HG03280 (cell line): Measurements from ENCODE around the gene TNNI3.
"Not testable (repeated sequence)": the region's sequence is repeated elsewhere in the genome, so short reads cannot be mapped to it uniquely, and the experiment has no call there.

Source experiments
- ATAC-seq: cut with Tn5 transposase; IDR thresholded peaks from one replicate; pipeline ENCODE4 v1.9.1; 2021; ENCODE audit warnings: mild to moderate bottlenecking, moderate library complexity; ENCODE audit not compliant: unreplicated experiment

TNNI3 gene

DNA sequence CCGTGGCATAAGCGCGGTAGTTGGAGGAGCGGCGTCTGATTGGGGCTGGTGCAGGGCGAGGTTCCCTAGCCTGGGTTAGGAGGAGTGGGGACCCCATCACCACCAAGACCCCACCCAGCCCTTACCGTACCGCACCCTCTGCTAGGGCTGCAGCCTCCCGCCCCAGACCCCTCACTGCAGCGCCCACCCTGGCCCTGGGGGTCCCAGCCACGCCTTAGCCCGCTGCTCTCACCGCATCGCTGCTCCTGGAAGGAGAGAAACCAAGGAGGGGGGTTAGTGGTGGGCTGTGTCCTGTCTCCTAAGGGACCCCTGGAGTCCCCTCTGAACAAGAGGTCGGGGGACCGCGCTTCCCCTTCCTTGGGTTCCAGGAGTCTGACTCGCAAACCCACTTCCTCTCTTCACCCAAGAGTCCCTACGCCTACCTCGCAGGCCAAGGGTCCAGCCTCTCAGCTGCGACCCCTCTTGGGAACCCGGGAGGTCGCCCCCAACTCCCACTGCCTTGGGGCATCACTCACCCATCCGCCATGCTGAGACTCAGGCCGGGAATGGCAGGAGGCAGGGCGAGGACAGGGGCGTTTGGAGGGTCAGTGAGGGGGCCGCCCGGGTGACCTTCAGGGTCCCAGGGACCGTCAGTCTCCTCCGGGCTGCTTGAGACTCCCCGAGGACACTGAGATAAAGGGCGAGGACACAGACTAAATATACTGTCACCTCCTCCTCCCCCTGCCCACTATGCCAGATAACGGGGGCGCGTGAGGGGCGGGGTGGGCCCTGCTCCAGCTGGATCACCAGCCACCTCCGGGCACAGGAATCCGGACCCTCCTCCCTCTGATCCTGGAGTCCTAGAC, at the start of gene TNNI3:
Gene TNNI3 (minus strand): TSS at position 669 of the 845 bp plus-strand sequence. CDS start 143 bp downstream, at position 526.
- no peak for ATAC-seq

DNA sequence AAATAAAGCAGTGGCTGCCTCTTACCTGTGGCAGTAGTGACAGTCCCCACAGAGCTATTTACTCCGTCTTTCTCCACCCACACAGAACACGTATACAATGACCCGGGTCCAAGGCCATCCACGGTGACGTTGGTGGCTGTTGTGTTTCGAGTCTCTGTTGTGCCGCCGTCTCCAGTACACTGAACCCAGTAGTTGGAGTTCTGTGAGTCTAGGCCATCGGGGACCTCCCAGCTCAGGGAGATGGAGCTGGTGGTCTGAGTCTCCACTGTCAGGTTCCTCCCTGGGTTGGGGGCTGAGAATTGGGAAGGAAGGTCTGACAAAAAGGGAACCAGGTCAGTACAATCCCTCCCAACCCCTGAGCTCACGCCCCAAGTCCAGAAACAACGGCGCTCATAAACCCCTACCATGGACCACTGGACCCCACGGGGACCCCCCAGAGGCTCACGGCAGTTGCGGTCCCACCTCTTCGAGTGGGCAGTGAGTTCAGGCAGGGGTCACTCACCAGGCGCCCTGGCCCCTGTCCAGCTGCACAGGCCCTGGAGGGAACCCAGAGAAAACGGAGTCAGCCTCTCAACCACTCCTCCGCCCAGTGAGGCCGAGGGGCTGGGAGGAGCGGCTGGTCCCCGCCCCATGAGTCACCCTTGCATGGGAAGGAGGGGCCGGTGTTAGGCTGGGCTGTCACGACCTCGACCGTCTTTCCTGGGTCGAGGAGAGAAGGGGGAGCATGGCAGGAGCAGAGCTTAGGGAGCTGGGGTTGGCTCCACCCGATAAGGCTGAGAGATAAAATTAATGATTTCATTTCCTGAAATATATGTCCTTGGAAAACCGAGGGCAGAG, 49.4 kb upstream of the TNNI3 start:
- ATAC-seq: no peak

DNA sequence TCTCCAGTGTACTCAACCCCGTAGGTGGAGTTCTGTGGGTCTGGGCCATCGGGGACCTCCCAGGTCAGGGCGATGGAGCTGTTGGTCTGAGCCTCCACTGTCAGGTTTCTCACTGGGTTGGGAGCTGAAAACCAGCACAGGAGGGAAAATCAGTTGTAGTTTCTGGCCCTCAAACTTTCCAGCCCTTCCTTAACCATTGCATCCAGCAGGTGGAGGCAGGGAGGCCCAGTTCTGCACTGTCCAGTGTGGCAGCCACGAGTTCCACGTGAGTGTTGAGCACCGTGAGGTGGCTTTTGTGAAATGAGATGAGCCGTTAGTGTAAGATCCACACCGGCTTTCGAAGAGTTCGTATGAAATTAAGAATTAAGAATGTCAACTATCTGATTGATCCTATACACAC, 44.7 kb upstream of the TNNI3 start:
- ATAC-seq: not testable (repeated sequence)

DNA sequence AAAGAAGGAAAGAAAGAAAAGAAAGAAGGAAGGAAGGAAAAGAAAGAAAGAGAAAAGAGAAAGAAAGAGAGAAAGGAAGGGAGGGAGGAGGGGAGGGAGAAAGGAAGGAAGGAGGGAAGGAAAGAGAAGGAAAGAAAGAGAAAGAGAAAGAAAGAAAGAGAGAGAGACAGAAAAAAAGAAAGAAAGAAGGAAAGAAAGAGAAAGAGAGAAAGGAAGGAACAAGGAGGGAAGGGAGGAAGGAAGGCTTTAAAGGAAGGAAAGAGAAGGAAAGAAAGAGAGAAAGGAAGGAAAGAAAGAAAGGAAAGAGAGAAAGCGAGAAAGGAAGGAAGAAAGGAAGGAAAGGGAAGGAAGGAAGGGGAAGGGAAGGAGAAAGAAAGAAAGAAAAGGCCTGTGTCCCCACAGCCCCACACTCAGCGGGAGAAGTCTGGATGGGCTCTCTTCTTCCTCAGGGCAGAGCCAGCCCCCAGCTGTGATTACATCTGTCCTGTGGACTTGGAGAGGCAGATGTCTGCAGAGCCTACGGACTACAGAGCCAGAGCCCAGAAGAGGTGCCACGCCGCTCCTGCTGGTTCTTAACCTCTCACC, 42.2 kb upstream of the TNNI3 start:
- no peak for ATAC-seq

DNA sequence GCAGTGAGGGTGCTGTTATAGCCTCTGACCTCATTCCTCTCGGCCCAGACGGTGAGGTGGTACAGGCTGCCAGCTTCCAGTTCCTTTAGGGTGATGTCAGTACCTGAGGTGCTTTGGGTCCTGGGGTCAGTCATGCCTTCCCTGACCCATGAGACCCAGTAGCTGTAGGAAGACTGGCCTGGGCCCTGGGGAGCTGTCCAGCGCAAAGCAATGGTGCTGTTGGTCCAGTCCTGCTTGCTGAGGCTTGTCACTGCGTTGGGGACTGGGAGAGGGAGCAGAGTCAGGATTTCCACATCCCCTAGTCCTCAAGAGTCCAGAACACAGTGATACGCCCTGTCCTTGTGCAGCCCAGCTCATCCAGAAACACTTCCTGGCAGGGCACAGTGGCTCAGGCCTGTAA, 41.1 kb upstream of the TNNI3 start:
- no peak for ATAC-seq

DNA sequence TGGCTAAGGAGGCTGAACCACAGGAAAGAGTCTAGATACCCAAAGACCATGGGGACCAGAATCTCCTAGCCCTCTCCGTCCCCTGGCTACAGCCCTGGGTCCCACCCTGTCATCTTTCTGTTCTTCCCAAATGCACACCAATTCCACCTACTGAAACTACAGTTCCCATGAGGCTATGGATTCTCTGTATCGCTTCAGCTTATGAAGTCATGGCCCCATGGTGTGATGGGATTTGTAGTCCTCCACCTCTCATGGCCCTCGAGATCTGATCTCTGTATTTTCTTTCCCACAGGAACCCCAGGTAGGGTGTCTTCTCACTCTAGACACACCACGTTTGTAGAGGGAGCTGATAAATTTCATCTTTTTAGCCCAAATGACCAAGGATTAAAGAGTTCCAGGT, 40.0 kb upstream of the TNNI3 start:
- ATAC-seq: no peak

DNA sequence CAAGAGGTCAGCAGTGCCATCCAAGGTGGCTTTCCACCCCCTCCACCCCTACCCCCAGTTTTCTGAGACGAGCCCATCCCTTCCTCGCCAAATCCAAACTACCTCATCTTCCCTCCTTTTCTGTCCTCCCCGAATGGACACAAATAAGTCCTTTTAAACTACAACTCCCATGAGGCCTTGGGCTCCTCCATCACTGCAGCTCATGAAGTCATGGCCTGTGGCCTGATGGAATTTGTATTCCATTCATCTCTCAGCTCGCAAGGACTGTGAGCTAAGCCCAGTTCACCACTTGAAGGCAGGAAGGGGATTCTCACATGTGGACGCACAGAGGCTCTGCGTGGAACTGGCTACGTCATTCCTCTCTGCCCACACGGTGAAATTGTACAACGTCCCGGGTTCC, 39.3 kb upstream of the TNNI3 start:
- no peak for ATAC-seq

DNA sequence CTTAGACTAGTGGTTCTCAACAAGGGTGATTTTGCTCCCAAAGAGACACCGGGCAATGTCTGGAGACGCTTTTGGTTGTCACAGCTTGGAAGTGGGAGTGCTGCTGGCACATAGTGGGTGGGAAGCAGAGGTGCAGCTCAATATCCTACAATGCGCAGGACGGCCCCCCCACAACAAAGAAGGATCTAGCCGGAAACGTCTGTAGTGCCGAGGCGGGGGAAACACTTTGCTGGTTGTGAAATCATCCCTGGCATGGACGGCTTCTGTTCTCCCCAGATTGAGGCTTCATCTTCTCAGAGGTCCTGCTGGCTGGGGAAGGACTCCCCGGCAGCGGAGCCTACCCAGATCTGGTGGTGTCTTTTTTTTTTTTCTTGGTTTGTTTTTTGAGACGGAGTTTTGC, 35.9 kb upstream of the TNNI3 start:
- no peak for ATAC-seq

DNA sequence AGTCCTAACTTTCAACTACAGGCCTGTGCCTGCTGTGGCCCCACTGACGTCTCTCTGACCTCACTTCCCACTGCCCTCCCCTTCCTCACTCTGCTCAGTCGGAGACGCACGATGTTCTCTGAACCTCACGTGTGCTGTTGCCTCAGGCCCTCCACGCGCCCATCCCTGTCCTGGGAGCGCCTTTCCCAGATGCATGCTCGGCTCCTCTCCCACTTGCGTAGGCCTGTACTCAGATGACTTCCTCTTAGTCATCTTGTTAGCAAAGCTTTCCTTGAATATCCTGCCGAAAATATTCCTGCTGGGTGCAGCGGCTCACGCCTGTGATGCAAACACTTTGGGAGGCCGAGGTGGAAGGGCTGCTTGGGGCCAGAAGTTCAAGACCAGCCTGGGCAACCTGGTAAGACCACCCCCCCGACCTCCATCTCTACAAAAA, 31.9 kb upstream of the TNNI3 start:
- no peak for ATAC-seq

DNA sequence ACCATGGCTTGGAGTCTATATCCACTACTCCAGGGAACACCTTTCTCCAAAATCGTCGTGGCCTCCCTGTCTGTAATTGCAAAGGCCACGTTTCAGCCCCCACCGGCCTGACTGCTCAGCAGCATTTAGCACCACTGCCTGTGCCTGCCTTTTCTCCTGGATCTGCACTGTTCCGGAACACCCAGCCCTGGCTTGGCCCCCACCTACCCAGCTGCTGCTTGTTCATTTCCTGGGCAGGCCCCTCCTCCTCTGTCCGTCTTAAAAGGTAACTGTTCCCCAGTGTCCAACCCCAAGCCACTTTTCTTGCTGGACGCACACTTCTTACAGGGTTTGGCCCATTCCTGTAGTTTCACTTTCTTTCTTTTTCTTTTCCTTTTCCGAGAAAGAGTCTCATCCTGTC, 31.1 kb upstream of the TNNI3 start:
- ATAC-seq: no peak

DNA sequence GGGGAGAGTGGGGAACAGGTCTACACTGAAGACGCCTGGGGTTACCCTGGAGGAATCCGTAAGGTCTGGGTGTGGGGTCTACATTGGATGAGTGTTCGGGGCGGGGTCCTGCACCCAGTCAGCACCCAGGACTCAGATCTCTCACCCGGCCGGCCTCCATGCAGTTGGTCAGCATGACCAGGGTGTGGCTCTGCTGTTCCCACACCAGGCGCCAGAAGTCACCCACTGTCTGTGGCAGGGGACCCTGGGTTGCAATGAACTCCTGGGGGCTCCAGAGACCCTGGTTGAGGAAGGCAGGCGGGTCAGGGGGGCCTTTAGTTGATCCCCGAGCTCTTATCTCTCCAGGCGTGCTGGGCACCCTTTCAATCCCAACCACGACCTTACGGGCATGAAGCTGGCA, 28.5 kb upstream of the TNNI3 start:
- ATAC-seq: no peak

DNA sequence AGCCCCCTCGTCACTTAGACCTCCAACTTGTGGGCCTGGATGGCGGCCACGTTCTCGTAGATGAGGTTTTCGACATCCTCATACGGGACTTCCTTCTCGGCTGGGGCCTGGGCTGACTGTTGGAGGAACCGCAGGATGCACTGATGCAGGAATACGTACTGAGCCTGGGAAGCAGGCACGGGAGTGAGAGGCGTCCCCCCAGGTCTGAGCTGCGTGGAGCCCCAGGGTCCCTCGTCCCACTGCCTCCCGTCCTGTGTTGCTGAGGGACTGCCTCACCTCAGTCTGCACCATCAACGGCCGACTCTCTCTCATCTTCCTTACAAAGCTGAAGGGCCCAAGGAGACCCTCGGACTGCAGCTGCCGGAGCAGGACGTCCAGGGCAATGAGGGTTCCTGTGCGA, 24.2 kb upstream of the TNNI3 start:
- no peak for ATAC-seq

DNA sequence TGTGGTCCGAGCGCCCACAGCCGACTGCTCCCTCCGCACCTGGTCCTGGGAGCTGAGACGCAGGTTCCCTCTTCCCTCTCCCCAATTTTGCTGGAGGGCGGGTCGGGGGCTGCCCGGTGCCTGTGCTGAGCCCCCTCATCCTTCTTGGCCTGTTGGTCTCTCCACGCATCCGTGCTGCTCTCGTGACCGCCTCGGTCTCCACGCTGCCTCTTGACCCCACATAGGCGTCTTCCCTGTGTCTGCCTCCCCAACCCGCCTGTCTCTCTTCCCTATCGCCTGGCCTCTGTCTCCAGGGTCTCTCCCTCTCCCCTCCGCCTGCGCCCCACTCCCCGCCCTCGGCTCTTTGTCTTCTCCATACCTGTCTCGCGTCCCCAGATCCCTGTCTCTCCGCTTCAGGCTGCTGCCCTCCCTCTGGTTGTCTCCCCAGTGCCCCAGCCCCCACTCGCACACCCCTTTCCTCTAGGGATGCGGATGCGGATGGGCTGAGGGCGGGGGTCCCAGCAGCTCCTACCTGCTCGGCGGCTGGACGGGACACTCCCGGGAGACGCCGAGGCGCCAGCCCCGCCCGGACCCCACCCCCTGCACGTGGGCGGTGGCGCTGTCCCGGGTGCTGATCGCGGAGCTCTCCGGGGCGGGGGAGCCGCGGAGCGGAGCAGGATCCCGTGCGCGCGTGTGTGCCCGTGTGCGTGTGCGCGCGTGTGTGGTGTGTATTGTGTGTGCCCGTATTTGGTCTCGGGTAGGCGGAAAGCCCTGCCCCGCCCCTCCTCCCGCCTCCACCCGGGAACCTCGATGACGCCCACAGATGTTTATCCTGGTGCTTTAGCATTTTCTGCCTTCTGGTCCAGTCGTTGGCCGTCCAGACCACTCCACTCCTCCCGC, 22.3 kb upstream of the TNNI3 start, which contains the start of gene SYT5:
Gene SYT5 (minus strand): TSS at position 684 of the 879 bp plus-strand sequence. CDS start 1,248 bp downstream, outside the sequence.
- peak; percentile 43 for ATAC-seq

DNA sequence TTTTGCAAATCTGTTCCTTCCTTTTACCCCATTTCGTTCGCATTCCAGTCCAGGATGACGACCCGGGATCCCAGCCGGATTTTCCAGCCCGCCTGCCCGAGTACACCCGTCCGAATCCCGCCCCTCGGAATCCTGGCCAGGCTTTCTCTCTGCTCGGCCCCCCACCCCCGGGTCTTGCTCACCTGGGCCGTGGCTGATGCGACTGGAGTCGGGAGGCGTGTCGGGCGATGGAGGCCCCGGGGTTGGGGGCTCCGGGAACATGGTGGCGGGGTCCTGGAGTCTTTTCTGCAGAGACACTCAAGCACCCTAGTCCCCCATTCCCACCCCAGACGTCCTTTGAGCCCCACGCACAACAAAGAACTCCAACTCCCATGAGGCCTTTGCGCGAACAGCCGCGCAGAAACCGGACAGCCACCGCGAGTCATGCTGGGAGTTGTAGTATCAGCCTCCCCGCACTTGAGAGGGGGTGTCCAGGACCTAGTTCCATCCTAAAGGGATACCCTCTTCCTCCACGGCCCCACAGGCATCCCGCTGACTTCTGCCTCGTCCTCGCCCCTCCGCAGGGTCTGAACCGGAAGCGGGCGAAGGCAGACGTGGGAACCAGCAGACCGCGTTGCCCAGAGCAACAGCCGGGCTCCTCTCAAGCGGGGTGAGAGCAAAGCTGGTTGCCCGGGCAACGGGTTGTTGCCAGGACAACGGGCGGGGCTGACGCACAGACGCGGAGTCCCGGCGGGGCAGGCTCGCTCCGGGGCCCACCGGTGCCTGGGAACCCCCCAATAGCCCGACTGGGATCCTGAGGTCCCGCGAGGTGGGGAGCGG, 21.5 kb upstream of the TNNI3 start:
- ATAC-seq: peak; percentile 79

DNA sequence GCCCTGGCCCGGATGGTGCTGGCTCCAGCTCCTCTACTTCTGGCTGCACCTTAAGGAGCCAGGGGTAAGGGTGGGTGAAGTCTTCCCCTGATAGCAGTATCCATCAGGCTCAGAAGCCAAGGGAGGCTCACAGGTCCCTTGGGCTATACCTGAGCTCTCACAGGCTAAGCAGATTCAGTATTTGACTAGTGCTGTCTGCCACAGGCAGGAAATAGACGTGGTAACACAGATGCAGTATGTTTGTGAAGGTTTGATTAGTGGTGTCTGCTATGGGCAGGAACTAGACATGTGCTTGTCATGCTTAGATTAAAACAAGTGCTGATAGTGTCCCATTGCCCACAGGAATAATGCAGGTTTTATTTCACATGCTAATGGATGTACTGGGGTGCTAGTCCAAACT, 18.5 kb upstream of the TNNI3 start:
- ATAC-seq: no peak

DNA sequence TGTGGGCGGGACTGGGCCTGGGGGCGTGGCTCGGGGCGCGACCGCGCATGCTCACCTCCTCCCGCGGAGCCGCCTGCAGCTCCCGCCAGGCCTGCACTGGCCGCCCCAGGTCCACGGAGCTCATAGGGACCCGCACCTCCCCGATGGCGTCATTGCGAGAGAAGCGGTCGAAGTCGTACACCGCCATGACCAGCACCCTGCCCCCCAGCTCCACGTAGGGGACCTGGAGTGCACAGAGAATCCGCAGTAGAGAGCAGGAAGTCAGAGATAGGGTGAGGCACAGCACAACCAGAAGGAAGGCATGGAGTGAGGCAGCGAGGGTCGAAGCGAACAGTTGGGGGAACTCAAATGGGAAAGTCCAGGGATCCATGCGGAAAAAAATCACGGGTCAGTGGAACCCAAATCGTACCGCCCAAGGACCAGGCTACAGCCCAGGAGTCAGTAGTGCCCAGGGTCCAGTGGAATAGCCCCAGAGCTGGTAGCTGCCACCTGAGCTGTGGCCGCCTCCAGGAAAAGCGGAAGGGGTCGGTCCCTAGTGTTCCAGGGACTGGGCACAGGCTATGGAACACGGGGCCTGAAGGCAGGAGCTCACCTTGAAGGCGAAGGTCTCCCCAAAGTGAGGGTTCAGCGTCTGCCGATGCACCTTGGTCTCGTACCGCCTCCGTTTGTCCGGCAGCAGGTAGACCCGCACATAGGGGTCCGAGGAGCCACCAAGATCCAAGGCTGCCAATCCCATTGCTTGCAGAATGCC, 17.8 kb upstream of the TNNI3 start:
- no peak for ATAC-seq

DNA sequence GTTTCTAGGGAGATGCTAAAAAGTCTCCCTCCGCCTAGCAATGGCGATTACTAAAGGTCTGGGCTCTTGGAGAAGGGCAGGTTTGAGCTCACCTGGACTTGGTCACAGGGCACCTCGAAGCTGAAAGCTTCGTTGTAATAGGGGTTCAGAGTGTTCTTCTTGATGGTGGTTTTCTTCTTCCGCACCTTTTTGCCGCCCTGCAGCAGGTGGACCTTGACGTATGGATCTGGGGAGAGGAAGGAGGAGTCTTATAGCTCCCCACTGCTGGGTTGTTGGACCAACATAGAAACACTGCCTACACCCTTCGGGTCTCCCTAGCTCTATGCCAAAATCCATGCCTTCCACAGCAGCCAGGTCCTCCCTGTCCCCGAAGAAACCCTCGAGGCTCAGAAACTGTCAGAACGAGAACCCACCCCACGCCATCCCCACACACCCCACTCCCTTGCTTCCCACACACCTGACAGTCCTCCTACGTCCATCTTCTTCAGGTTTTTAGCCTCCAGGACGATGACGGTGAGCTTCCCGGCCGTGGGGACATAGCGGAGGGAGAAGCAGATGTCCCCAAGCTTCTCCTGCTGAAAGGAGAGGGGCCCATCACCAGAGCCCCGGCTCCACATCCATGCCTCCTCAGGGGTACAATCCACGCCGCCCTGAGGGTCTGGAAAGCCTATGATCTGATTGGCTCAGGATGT, 17.0 kb upstream of the TNNI3 start:
- no peak for ATAC-seq

DNA sequence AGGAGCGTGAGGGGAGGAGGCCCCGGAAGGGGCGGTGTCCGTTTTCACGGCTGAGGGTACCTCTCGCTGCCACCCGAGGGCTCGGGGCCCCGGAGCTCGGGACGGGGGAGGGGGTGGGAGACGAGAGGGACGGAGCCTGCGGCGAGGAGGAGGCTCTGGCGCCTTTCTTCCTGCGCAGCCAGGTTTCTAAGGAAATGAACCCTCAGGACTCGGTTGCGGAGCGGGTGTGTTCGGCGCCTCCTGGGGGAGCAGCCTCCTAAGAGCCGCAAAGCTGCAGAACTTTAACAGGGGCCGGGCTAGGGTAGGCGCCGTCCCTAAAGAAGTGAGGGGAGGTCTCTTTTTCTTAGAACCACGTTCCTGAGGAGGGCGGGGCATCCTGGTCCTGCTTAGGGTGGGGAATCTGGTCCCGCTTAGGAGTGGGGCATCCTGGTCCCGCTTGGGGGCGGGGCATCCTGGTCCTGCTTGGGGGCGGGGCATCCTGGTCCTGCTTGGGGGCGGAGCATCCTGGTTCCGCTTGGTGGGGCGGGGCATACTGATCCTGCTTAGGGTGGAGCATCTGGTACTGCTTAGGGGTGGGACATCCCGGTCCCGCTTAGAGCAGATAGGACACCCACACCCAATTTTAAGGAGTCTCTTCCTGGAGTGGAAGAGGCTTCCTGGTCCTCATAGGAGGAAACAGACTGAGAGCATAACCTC, 16.3 kb upstream of the TNNI3 start:
- no peak for ATAC-seq
